Measurements from ENCODE around the gene LMO2.

The LMO2 gene

DNA sequence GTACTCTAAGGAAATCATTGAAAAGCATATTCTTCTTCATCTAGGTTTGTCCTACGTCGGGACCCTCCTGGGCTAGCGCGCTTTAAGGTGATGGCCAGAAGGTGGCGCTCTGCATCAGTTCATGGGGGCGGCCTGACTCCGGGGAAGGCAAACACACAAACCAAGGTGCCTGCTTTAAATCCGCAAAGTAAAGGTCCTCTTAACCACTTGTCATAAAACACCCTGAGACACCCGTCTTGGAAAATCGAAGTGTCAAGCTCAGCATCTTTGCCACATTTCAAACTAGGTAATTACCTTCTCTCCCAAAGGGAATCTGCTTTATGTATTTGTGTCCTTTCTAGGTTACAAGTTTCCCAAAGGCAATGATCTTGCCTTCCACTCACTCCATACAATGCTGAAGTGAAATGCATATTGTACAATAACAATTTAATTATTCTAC lies 33.9 kb downstream of the LMO2 start:
- peak; percentile 6 for DNase-seq (ENCODE audit: low read depth)
- H3K4me3 ChIP-seq (ENCODE audit: low read depth, low read length) = no peak overlapping the region
- TF ChIP-seq, protein P1, sequence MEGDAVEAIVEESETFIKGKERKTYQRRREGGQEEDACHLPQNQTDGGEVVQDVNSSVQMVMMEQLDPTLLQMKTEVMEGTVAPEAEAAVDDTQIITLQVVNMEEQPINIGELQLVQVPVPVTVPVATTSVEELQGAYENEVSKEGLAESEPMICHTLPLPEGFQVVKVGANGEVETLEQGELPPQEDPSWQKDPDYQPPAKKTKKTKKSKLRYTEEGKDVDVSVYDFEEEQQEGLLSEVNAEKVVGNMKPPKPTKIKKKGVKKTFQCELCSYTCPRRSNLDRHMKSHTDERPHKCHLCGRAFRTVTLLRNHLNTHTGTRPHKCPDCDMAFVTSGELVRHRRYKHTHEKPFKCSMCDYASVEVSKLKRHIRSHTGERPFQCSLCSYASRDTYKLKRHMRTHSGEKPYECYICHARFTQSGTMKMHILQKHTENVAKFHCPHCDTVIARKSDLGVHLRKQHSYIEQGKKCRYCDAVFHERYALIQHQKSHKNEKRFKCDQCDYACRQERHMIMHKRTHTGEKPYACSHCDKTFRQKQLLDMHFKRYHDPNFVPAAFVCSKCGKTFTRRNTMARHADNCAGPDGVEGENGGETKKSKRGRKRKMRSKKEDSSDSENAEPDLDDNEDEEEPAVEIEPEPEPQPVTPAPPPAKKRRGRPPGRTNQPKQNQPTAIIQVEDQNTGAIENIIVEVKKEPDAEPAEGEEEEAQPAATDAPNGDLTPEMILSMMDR (IDR thresholded peaks at IDR 0.05; ENCODE audit: control insufficient read depth, extremely low read depth, insufficient read depth) = peak; percentile 88

DNA sequence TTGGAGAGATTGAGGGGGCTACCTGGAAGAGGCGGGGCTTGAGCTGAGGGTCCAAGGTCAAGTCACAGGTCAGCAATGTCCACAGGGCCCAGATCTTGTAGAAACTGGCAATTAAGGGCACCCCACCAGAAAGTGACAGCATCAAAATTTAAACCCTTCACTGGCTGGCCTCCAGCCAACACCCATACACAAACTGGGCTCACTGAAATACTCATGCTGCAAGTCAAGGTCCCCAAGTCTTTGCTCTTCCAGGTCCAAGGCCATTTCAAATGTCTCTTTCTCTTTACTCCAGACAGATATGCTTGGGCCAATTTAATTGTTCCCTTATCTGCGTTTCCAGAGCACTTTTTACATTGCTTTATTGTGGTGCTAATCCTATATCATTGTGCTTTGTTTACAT lies 36.4 kb downstream of the LMO2 start:
- DNase-seq (ENCODE audit: low read depth) = no peak
- TF ChIP-seq, protein P1 (IDR thresholded peaks at IDR 0.05; ENCODE audit: control insufficient read depth, extremely low read depth, insufficient read depth) = no peak

DNA sequence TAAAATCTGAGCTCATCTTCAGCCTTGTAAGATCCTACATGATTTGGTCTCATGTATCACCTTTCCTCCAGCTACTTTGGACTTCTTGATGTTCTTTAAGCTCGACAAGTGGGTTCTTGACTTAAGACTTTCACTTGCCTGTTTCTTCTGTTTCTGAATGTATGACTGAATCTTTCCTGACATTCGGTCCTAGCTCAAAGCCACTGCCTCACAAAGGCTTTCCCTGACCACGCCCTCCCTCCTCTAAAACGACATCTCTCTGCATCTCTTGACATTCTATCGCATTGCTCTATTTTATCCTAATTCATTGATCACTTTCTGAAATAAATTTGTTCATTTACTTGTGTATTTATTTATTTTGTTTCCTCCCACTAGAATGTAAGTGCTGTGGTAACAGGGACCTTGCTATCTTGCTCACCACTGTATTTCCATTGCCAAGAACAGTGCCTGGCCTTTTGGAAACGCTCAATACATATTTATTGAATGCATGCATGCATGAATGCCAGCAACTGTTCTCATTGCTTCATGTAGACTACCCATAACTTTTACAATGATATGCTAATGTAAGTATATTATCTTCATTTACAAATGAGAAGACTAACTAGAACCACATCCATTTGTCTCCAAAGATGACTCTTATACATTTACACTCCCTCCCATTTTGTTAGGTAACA lies 43.0 kb downstream of the LMO2 start:
- no peak overlapping the region for H3K4me3 ChIP-seq (ENCODE audit: low read depth, low read length)
- TF ChIP-seq, protein P1 (IDR thresholded peaks at IDR 0.05; ENCODE audit: control insufficient read depth, extremely low read depth, insufficient read depth) = no peak
- no peak for DNase-seq (ENCODE audit: low read depth)

More for the DNA sequence above, 36.4 kb downstream of the LMO2 start:
- no peak overlapping the region for H3K4me3 ChIP-seq (ENCODE audit: low read depth, low read length)

DNA sequence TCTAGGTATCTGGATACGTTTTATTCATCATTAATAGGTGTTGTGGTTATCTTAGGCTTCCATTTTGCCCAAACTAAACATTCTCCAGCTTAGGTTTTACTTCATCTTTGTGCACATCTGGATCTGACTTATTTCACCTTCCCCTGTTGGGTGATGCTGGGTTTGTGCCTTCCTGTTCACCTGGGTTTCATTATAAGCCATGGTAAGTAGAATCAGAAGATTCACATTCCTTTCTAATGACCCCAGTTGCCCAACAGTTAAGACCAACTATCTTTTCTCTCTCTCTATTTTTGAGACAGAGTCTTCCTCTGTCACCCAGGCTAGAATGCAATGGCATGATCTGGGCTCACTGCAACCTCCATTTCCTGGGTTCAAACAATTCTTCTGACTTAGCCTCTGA lies 44.6 kb downstream of the LMO2 start:
- no peak overlapping the region for H3K4me3 ChIP-seq (ENCODE audit: low read depth, low read length)
- TF ChIP-seq, protein P1 (IDR thresholded peaks at IDR 0.05; ENCODE audit: control insufficient read depth, extremely low read depth, insufficient read depth) = no peak
- no peak for DNase-seq (ENCODE audit: low read depth)

DNA sequence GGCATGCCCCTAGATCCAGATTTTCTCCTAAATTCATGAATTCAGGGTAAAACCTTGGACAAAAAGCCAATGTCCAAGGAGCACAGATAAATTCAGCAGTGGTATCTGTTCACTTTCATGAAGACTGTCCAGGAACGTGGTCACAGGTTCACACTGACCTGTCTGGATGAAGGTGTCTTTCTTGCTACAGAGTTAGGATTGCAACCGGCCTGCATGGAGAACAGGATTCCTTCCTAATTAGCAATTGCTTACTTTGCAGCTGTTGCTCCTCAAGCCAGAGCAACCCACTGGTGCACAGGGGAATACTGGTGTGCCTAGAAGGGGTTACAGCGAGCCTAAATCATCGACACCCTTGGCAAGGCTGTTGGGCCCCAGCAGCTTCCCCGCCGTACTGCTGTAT lies 47.6 kb downstream of the LMO2 start:
- H3K4me3 ChIP-seq (ENCODE audit: low read depth, low read length) = no peak overlapping the region
- TF ChIP-seq, protein P1 (IDR thresholded peaks at IDR 0.05; ENCODE audit: control insufficient read depth, extremely low read depth, insufficient read depth) = no peak
- no peak for DNase-seq (ENCODE audit: low read depth)

DNA sequence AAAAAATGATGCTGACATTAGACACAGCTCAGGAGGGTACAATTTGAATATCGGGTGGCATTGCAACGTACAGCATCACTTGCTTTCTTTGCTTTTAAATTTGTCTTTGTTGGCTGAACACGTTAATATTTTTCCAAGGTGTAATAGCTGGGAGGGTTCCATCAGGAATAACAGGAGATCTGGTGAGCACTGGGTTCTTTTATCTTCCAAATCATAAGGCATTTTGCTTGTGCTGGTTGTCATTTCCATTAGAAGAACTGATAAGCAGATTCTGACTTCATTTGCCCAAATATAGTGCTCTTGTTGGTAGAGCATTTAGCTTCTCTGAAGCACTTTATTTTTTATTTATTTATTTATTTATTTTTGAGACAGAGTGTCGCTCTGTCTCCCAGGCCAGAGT lies 48.9 kb downstream of the LMO2 start:
- H3K4me3 ChIP-seq (ENCODE audit: low read depth, low read length) = no peak overlapping the region
- TF ChIP-seq, protein P1 (IDR thresholded peaks at IDR 0.05; ENCODE audit: control insufficient read depth, extremely low read depth, insufficient read depth) = no peak
- DNase-seq (ENCODE audit: low read depth) = no peak

Measured in LNCaP clone FGC (cell line).